Inferior parietal cortex (tissue), 1 donor: ENCODE results near the gene OPHN1.
"Not testable (repeated sequence)": the region's sequence is repeated elsewhere in the genome, so short reads cannot be mapped to it uniquely, and the experiment has no call there.

ENCODE experiments used
- DNase-seq: peaks from one replicate; pipeline ENCODE4 v3.0.0-alpha.2; 2016; ENCODE audit errors: extremely low spot score

The OPHN1 gene

DNA sequence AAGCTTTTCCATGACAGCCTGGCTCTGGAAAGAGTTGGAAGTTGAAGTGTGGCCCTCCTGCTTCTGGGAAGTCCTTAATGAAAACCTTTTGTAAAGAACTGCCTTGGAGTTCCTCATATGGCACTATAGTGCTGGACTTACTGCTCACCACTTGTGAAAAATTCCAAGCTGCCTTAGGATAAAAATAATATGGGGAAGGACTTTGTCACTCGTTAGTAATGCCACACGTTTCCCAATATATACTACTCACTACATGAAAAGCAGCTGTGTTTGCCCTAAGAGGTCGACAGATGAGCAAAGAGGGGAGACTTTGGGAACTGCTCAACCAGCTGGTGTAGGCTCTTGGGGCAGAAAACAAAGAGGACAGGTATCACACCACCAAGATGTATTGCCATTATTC is 11.7 kb downstream of the OPHN1 start:
- no peak for DNase-seq

DNA sequence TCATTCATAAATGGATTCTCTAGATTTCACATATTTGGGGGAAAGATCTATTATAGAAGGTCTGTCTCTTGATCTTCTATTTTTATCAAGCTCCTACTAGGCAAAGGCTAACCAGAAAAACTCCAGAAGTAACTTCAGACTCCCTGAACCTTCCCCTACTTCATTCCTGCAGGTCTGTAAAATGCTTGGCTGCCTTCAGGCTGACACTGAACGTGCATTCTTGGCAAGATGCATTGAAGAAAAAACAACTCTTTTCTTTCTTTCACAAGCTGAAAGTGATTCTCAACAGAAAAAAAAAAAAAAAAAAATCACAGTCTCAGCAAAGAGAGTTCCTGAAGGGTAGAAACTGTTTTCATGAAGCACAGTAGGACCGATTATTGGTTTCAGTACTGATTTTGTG is 12.7 kb downstream of the OPHN1 start:
- no peak for DNase-seq

DNA sequence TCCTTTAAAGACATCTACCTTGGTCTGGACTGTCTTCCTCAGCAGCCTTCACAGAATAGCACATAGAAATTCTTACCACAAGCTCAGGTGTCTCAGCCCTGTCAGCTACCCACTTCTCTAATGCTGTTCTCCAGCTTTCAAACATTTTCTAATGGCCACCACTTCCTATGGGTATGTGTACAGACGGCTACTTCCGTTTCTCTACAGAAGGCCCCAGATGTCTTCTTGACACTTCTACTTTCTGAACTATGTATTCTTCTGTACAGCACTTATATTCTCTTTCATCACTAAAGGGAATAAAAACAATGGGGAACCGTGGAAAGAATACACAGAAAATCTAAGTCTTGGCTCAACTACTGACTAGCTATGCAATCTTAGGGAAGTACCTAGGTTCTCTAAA is 13.3 kb downstream of the OPHN1 start:
- no peak for DNase-seq

DNA sequence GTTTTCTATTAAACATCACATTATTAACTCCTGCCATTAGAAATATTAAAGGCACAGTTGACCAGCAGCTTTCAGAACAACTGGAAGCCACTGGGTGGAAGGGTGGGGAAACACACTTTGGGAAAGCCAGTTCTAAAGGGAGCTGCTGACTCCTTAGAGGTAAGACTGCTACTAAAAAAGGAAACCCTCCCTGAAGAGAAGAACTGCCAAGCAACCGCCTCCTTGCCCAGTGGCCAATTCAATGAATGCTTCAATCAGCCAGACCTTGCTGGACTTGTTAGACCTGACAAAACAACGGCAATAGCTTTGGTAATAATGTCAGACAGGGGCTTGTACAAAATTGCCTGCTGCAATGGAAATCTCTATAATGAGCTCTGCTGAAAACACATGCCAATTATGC is 15.6 kb downstream of the OPHN1 start:
- no peak for DNase-seq

DNA sequence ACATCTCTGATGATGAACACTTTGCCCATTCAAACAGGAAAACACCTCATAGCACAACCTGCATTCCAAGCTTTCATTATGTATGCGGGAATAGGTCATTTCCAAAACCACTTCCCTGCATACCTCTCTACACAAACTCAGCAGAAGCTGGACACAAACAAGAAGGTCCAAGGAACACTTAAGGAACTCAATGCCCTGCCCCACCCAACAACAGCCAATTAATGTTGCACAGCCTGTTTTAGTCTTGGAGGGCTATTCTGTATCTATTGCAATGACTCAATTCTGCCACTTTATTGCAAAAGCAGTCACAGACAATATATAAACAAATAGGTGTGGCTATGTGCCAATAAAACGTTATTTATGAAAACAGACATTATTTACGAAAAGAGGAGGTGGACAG is 16.7 kb downstream of the OPHN1 start:
- no peak for DNase-seq

DNA sequence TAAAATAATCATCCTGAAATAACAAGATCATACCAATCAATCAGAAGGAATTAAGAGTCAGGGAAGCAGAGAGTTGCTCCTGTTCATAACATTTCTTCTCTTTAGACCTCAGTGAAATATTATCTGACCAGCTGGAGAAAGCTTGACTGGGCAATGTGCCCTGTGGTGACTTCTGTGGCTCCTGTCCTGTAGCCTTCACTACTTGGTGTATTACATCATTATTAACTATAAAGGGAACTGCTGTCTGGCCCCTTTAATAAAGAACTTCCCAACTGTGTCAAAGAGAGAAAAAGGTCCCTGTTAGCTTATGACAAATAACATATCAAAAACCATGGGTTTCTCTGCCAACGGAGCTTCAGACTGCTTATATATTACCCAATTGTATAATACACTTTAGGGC is 18.0 kb downstream of the OPHN1 start:
- no peak for DNase-seq

DNA sequence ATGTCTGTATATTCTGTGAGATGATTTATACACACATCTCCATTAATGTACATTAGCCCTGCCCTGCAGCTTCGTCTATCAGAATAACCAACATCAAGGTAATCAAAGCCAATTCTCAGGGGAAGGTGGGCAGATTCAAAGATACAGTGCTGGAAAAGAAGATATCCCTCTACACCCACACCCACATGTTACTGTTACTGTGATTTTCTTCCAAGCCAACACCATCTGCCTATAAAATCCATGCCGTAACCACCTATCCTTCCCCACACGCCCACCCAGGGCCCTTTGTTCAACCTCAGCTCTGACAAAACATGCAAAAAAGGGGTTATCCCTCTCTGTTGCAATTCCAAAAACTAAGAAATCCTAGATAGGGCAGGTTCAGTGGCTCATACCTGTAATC is 20.0 kb downstream of the OPHN1 start:
- no peak for DNase-seq

DNA sequence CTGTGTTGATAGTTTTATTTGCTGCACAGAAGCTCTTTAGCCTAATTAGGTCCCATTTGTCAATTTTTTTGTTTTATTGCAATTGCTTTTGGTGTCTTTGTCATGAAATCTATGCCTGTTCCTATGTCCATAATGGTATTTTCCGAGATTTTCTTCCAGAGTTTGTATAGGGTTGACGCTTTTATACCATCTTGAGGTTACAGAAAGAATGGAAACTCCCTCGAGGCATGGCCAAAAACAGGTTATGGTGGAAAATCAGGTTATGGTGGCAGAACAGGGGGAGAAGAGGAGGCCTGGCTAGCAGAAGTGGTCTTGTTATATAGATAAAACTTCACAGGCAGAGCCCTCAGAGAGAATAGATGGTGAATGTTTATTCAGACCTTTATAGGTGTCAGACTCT is 21.6 kb downstream of the OPHN1 start:
- no peak for DNase-seq

DNA sequence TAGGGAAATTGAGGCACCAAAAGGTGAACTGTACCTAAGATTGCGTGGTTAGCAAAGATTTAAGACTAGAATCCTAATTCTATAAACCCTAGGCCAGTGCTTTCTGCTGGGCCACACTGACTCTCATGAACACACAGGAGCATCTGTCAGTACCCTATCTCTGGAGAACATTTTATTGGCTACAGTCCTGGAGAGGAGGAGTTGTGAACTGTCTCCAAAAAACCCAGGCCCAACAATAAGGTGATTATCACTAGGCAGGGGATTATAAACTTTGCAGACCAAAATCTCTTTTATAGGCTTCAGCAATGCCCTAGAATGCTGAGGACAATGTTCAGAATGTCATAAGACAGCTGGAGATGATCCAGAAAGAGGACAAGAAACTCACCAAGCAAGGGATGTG is 24.1 kb downstream of the OPHN1 start:
- no peak for DNase-seq

DNA sequence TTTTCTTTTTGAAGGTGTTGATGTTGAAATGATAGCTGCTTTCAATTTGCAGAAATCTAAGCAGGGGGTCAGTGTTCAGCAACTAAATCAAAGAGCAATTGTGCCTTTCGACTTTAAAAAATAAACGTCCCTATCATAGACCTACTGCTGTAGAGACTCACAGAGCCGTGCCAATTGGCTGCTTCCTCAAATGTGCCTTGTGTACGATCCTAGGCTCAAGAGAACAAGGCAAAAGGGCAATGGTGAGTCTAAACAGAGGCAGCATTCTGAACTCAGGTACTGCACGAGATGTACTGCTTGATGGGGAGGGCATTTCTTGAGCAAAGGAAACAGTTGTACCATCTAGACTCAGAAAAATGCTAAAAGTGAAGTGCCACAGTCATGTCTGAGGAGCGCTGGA is 29.8 kb downstream of the OPHN1 start:
- no peak for DNase-seq

DNA sequence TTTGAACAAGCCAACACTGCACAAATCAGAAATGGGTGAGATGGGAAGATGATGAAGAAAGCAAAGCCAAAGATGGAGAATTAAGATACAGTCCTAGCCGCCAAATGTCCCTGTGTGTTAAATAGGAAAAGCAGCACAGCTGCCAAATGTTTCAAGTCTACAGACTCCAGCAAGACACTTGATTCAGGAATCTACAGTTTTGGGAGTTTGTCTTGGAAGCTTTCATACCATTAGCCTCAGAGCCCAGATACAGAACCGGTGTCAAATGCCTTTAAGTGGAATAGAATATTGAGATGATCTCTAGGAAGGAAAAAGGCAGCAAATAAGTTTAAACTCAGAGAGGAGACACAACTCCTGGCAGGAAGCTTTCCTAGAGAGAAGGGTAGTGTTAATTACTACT is 30.3 kb downstream of the OPHN1 start:
- no peak for DNase-seq

DNA sequence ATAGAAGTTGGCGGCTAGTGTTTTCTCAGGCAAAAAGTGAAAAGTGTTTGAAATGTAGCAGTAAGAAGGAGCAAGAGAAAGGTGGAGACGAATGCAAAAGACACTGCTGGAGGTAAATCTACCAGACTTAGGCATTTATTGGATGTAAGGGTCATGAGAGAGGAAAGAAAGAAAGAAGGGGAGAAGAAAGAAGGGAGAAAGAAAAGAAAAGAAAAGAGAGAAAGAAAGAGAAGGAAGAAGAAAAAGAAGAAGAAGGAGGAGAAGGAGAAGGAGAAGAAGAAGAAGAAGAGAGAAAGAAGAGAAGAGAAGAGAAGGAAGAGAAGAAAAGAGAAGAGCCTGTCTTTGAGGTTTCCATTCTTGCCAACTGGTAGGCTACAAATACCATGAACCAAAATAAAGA is 31.2 kb downstream of the OPHN1 start:
- DNase-seq = no peak

DNA sequence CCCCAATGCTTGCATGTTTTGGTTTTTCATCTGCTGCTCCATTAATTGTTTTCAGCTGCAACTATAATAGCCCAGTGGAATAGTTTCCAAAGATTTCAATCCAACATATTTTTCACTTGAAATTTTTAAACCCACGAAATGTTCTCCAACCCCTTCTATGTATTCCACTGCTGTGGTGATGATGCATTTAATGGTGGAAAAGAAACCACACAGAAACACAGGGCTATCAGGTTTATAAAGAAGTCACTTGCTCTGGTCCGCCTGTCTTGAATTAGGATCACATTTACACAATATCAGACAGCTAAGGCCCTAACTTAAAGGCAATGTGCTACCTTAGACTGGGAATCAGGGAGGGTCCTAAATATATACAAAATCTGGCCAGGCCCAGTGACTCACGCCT is 35.0 kb downstream of the OPHN1 start:
- no peak for DNase-seq

DNA sequence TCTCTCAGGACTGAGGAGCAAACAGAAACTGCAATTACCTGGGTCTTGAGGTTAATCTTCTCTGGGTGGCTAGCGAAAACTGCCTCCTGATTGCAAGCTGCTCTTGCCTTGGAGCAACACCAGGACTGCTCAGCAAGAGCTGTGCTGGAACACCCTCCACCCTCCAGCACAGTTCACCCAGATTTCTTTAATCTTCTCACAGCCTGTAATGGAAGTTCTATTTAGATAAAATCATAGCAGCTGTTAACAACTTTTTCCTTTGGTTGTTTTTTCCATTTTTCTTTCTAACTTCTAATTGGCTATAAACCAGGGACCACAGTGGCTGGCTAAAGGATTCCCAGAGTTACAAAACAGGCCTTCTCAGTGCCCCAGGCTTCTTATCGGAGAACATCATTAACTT is 36.3 kb downstream of the OPHN1 start:
- DNase-seq = no peak

DNA sequence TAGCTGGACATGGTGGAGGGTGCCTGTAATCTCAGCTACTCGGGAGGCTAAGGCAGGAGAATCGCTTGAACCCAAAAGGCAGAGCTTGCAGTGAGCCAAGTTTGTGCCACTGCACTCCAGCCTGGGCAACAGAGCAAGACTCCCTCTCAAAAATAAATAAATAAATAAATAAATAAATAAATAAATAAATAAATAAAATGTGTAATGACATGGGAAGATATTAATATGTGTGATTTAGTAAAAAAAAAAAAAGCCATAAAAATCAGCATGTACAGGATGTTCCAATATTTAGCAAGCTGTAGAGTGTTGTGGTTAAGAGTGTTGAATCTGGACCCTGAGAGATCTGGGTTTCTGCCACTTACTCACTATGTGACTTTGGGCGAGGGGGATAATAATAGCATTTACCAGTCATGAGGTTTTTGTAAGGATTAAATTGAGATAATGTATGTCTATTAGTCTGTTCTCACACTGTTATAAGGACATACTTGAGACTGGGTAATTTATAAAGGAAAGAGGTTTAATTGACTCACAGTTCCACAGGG is 43.8 kb downstream of the OPHN1 start:
- not testable (repeated sequence) for DNase-seq

DNA sequence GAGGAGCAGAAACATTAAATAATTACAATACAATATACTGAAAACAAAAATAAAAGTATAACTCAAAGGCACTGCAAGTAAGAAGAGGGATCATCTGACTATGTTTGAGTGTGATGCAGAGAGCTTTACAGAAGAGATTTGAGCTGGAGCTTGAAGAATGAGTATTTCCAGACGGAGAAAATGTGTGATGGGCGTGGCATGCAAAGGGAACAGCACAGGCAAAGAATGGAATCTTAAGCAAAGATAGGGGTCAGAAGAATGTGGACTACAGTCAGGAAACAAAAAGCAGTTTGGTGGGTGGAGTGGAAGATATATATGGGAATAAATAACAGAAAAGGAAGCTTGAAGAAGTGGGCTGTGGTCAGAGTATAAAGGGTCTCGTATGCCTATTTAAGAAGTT is 45.5 kb downstream of the OPHN1 start:
- DNase-seq = no peak

DNA sequence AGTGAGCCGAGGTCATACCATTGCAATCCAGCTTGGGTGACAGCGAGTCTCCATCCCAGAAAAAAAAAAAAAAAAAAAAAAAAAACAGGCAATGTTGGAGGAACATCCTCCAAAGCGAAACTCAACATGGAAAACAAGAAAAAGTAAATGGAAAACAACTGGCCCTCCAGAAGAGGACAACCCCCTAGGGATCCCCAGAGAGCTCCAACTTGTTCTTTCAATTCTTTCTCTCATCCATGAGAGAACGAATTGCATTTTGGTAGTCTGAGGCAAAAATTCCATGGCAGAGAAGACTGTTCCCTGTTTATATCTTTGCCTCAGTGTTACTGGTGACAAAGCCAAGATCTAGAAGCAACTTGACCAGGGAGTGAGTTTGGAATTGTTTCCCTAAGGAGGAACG is 49.8 kb downstream of the OPHN1 start:
- DNase-seq = no peak

DNA sequence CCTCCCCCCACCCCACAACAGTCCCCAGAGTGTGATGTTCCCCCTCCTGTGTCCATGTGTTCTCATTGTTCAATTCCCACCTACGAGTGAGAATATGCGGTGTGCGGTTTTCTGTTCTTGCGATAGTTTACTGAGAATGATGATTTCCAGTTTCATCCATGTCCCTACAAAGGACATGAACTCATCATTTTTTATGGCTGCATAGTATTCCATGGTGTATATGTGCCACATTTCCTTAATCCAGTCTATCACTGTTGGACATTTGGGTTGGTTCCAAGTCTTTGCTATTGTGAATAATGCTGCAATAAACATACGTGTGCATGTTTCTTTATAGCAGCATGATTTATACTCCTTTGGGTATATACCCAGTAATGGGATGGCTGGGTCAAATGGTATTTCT is 55.7 kb downstream of the OPHN1 start:
- not testable (repeated sequence) for DNase-seq

DNA sequence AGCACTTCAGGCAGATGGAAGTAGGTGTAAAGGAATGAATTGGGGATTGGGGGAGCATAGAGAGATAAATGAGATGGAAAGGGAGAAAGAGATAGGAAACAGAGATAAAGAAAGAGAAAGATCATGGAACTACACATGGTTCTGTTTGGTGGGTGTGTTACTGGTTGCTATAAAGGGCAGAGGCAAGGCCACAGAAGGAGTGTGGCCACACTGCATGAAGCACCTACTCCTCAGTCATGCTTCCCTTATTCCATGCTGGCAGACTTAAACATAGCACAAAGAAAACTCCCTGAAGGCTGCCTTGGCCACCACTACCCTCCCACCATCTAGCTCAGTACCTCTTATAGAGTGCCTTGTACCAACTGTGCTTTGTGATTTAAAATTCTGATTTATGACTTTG is 56.9 kb downstream of the OPHN1 start:
- no peak for DNase-seq

DNA sequence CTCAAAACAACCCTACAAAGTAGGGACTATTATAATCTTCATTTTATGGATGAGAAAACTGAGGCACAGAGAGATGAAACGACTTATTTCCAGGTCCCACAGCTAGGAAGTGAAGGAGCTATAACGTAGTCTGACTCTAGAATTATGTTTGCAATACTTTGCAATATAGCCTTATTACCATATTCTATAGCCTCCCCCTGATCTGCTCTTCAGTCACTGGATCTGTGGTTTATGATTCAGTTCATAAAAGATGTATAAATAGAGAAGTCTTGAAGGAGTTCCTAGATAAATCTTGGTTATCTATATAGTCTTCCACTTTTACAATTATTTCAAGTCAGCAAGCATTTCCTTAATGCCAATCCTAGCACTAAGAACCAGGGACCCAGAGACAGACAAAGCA is 57.5 kb downstream of the OPHN1 start:
- DNase-seq = no peak

DNA sequence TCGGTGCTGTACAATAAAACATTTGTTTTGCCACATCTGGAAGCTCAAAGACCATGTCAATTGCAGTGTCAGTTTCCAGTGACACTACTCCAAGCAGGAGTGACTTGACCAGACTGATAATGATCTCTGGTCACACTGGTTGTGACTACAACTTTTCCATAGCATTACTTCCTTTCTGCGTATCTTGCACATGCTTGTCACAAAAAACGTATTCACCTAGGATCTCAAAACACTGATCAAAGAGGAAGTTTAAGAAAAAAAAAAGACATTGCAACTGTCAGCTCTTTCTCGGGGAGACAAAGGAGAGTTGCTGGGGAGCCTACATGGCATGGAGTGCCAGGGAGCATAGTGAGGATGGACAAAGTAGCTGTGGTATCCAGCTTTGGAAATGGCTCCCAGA is 60.6 kb downstream of the OPHN1 start:
- no peak for DNase-seq

DNA sequence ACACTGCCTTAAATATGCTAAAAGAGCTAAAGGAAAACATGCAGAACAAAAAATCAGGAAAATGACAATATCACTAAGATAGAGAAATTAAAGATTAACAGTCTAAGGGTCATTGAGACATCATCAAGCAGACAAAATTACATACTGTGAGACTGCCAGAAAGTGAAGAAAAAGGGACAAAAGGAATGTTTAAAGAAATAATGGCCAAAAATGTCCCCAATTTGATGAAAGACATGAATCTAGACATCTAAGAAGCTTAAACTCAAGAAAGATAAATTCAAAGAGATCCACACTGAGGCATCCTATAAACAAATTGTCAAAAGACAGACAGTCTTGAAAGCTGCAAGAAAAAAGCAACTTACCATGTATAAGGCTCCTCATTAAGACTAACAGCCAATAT is 63.7 kb downstream of the OPHN1 start:
- no peak for DNase-seq

DNA sequence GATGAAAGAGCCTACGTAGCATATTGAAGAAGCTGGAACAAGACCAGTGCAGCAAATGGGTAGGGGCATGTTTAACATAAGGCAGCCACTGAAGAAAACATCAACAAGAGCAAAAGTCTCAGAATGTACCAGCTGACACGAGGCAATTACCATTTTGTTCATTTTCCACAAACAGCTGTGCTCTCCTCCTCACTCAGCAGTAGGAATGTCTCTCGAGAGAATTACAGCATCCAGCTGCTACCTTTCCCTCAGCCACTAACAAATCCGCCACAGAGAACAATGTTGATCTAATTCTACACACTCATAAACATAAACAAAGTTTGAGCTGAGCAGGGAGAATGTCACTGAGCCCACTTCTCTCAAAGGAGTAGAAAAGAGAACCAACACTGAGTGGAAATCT is 68.0 kb downstream of the OPHN1 start:
- DNase-seq = no peak

DNA sequence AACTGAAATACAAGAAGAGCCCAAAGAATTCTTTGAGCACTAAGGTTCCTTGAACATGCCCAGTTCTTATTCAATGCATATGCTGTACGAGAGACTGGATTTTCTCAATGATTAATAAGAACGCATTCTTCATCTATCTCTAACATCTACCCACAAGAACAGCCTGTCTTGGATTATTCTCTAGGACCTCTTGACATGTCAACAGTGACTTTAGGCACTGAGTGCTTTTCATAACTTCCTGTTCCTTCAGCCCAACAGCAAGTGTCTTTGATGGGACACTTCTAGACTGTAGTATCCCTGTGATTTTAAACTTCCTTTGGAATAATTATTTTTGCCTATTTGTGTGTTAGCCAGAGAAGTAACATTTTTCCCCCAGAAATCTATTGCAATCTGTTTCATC is 69.3 kb downstream of the OPHN1 start:
- DNase-seq = no peak

DNA sequence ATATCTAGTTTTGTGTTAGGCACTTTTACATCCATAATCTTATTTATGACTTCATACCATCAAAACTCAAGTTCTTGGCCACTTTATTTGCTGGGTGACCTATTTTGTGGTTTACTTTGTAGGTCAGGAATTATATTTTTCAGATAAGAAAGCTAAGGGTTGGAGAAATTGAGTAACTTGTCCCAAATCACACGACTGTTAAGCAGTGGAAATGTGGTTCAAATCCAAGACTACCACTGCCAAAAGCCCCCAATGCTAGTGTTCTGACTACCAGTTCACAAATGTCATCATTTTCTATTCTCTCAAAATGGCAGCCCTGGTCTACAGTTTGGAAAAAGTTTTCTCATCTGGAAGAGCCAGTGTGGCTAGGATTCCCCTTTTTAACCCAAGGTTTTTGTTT is 74.6 kb downstream of the OPHN1 start:
- no peak for DNase-seq
